HG03175 (cell line): ENCODE results near the gene DAGLA.
A peak's percentile ranks its signal among the peaks of the same experiment; 100 is the strongest.

Source experiments
- ATAC-seq: cut with Tn5 transposase; IDR thresholded peaks from one replicate; pipeline ENCODE4 v1.9.1; 2021; ENCODE audit warnings: mild to moderate bottlenecking, moderate library complexity; ENCODE audit not compliant: unreplicated experiment

Gene DAGLA

GRCh38 chr11:61724437-61724836 is 44.2 kb downstream of the DAGLA start:
- ATAC-seq = no peak

GRCh38 chr11:61725781-61726231 is 45.6 kb downstream of the DAGLA start:
- ATAC-seq = no peak

GRCh38 chr11:61726775-61727174 is 46.6 kb downstream of the DAGLA start:
- no peak for ATAC-seq

- ATAC-seq = no peak
These were observed 47.2 kb downstream of the DAGLA start for GRCh38 chr11:61727401-61727811.

- no peak for ATAC-seq
These were observed 48.1 kb downstream of the DAGLA start for GRCh38 chr11:61728066-61728939.

GRCh38 chr11:61728940-61729219 is 48.7 kb downstream of the DAGLA start:
- no peak for ATAC-seq

GRCh38 chr11:61730240-61730994 is 50.2 kb downstream of the DAGLA start:
- no peak for ATAC-seq

- ATAC-seq = no peak
These were observed 51.2 kb downstream of the DAGLA start for GRCh38 chr11:61731211-61731951.

GRCh38 chr11:61731952-61732675 is 51.9 kb downstream of the DAGLA start:
- ATAC-seq = no peak

- ATAC-seq = no peak
These were observed 52.5 kb downstream of the DAGLA start for GRCh38 chr11:61732705-61733104.

GRCh38 chr11:61733120-61733978 is 53.2 kb downstream of the DAGLA start:
- peak; percentile 84 for ATAC-seq

GRCh38 chr11:61734767-61735166 is 54.6 kb downstream of the DAGLA start:
- no peak for ATAC-seq

- ATAC-seq = no peak
These were observed 55.2 kb downstream of the DAGLA start for GRCh38 chr11:61735391-61735790.

- no peak for ATAC-seq
These were observed 56.1 kb downstream of the DAGLA start for GRCh38 chr11:61736310-61736709.

- ATAC-seq = no peak
These were observed 56.9 kb downstream of the DAGLA start for GRCh38 chr11:61737131-61737530.

GRCh38 chr11:61737636-61738386 is 57.6 kb downstream of the DAGLA start:
- ATAC-seq = no peak

GRCh38 chr11:61738776-61739175 is 58.6 kb downstream of the DAGLA start:
- ATAC-seq = no peak

GRCh38 chr11:61739413-61739812 is 59.2 kb downstream of the DAGLA start:
- ATAC-seq = no peak

- no peak for ATAC-seq
These were observed 59.8 kb downstream of the DAGLA start for GRCh38 chr11:61739966-61740365.
